ENCODE data around the gene POLD1. TPM values are rescaled to one million over a fixed set of nuclear protein-coding genes. Genes with fewer than 3 reads are reported as not detected.
"Not testable (repeated sequence)": the region's sequence is repeated elsewhere in the genome, so short reads cannot be mapped to it uniquely, and the experiment has no call there.

Gene POLD1
- total RNA-seq: 16.2 TPM

GRCh38 chr19:50383852-50384684 is at the start of gene POLD1:
TSS of gene POLD1 (plus strand) at chr19:50384347. CDS start at chr19:50398852, 14,505 bp downstream.
- peak; percentile 98 for DNase-seq (ENCODE audit: low spot score)

GRCh38 chr19:50334741-50335421 is 49.3 kb upstream of the POLD1 start:
- DNase-seq (ENCODE audit: low spot score): no peak

GRCh38 chr19:50337031-50337430 is 47.1 kb upstream of the POLD1 start:
- not testable (repeated sequence) for DNase-seq (ENCODE audit: low spot score)

GRCh38 chr19:50340331-50340730 is 43.8 kb upstream of the POLD1 start:
- DNase-seq (ENCODE audit: low spot score): no peak

GRCh38 chr19:50341091-50341564 is 43.0 kb upstream of the POLD1 start:
- DNase-seq (ENCODE audit: low spot score): no peak

- DNase-seq (ENCODE audit: low spot score): no peak
Observed at GRCh38 chr19:50344661-50345318, 39.4 kb upstream of the POLD1 start.

GRCh38 chr19:50347089-50347581 is 37.0 kb upstream of the POLD1 start:
- DNase-seq (ENCODE audit: low spot score): not testable (repeated sequence)

- no peak for DNase-seq (ENCODE audit: low spot score)
Observed at GRCh38 chr19:50349277-50350057, 34.7 kb upstream of the POLD1 start.

- no peak for DNase-seq (ENCODE audit: low spot score)
Observed at GRCh38 chr19:50352242-50352641, 31.9 kb upstream of the POLD1 start.

- not testable (repeated sequence) for DNase-seq (ENCODE audit: low spot score)
Observed at GRCh38 chr19:50353487-50353880, 30.7 kb upstream of the POLD1 start.

GRCh38 chr19:50356691-50357177 is 27.4 kb upstream of the POLD1 start:
- DNase-seq (ENCODE audit: low spot score): no peak

GRCh38 chr19:50357178-50358100 is 26.7 kb upstream of the POLD1 start:
- DNase-seq (ENCODE audit: low spot score): peak; percentile 85

GRCh38 chr19:50358483-50359327 is 25.4 kb upstream of the POLD1 start:
- peak; percentile 69 for DNase-seq (ENCODE audit: low spot score)

- no peak for DNase-seq (ENCODE audit: low spot score)
Observed at GRCh38 chr19:50359328-50359818, 24.8 kb upstream of the POLD1 start.

GRCh38 chr19:50361290-50362029 is 22.7 kb upstream of the POLD1 start:
- no peak for DNase-seq (ENCODE audit: low spot score)

- no peak for DNase-seq (ENCODE audit: low spot score)
Observed at GRCh38 chr19:50362030-50362412, 22.1 kb upstream of the POLD1 start.

- DNase-seq (ENCODE audit: low spot score): no peak
Observed at GRCh38 chr19:50362656-50363424, 21.3 kb upstream of the POLD1 start.

Measured in mucosa of gallbladder (tissue), 1 donor.